Ecto neural progenitor cell (in vitro differentiated cells): Measurements from ENCODE around the gene MEF2A.
"Not testable (repeated sequence)": the region's sequence is repeated elsewhere in the genome, so short reads cannot be mapped to it uniquely, and the experiment has no call there.

Experiments
- DNase-seq: peaks from one replicate; pipeline ENCODE4 v3.0.0-alpha.2; 2018; ENCODE audit warnings: low spot score

The MEF2A gene

GRCh38 chr15:99731336-99732123 is 165.7 kb downstream of the MEF2A start:
- DNase-seq = no peak

- no peak for DNase-seq
Observed at GRCh38 chr15:99732124-99732750, 166.5 kb downstream of the MEF2A start.

- no peak for DNase-seq
Observed at GRCh38 chr15:99732751-99733267, 167.0 kb downstream of the MEF2A start.

GRCh38 chr15:99733268-99734039 is 167.7 kb downstream of the MEF2A start, which contains the start of gene LYSMD4:
LYSMD4 (minus strand) TSS chr15:99733437; CDS start chr15:99731999, 1,438 bp downstream.
- DNase-seq = peak; percentile 99

GRCh38 chr15:99734040-99734291 is 168.2 kb downstream of the MEF2A start:
- not testable (repeated sequence) for DNase-seq

GRCh38 chr15:99734575-99734974 is 168.8 kb downstream of the MEF2A start:
- DNase-seq = no peak

GRCh38 chr15:99735868-99736267 is 170.1 kb downstream of the MEF2A start:
- no peak for DNase-seq

- no peak for DNase-seq
Observed at GRCh38 chr15:99736702-99737101, 170.9 kb downstream of the MEF2A start.

- no peak for DNase-seq
Observed at GRCh38 chr15:99738021-99738847, 172.4 kb downstream of the MEF2A start.

GRCh38 chr15:99741835-99742234 is 176.1 kb downstream of the MEF2A start:
- no peak for DNase-seq

- no peak for DNase-seq
Observed at GRCh38 chr15:99744142-99744541, 178.4 kb downstream of the MEF2A start.

- DNase-seq = no peak
Observed at GRCh38 chr15:99745370-99746086, 179.7 kb downstream of the MEF2A start.

- no peak for DNase-seq
Observed at GRCh38 chr15:99749386-99749785, 183.6 kb downstream of the MEF2A start.

GRCh38 chr15:99750326-99750725 is 184.5 kb downstream of the MEF2A start:
- not testable (repeated sequence) for DNase-seq

GRCh38 chr15:99752556-99752955 is 186.8 kb downstream of the MEF2A start:
- no peak for DNase-seq

GRCh38 chr15:99753066-99753465 is 187.3 kb downstream of the MEF2A start:
- no peak for DNase-seq

GRCh38 chr15:99755692-99756409 is 190.1 kb downstream of the MEF2A start:
- DNase-seq = no peak

GRCh38 chr15:99762288-99762687 is 196.5 kb downstream of the MEF2A start:
- no peak for DNase-seq

- no peak for DNase-seq
Observed at GRCh38 chr15:99763827-99764226, 198.0 kb downstream of the MEF2A start.

GRCh38 chr15:99764522-99764921 is 198.7 kb downstream of the MEF2A start:
- DNase-seq = no peak
